ENCODE measurements around the gene KDM4B. TPM values are rescaled to one million over a fixed set of nuclear protein-coding genes. Genes with fewer than 3 reads are reported as not detected.

The KDM4B gene
- 13.6 and 17.0 TPM in 2 replicates for total RNA-seq

GRCh38 chr19:4968462-4969291 lies at the start of gene KDM4B:
Gene KDM4B (plus strand): TSS chr19:4969113. CDS start chr19:5032891, 63,778 bp downstream.

Small RNAs within 50 kb of the gene (small RNA-seq; reads per million reads assigned to genes)
- 0.11 reads per million for gene MIR4747

Other genes with a start within 250 kb of the KDM4B start
- 44.8 and 58.6 TPM in 2 replicates for gene DPP9, start 245.3 kb upstream of the KDM4B start, total RNA-seq
- 9.2 and 13.9 TPM in 2 replicates for gene FEM1A, start 177.4 kb upstream of the KDM4B start, total RNA-seq
- gene TICAM1, start 137.4 kb upstream of the KDM4B start, total RNA-seq = 3.7 and 4.3 TPM in 2 replicates
- 287 and 391 TPM in 2 replicates for gene PLIN3, start 101.4 kb upstream of the KDM4B start, total RNA-seq
- not detected in 2 replicates for gene ARRDC5, start 66.2 kb upstream of the KDM4B start, total RNA-seq
- gene UHRF1, start 59.6 kb upstream of the KDM4B start, total RNA-seq = 26.5 and 51.8 TPM in 2 replicates

Data from subcutaneous preadipocyte (primary cell).